HepG2 (cell line): Measurements from ENCODE around the gene MMUT. TPM values are rescaled to one million over a fixed set of nuclear protein-coding genes. Genes with fewer than 3 reads are reported as not detected.

ENCODE experiments used
- ATAC-seq: fragments of 200-7000 bp; cut with Tn5 transposase; 3 replicates; pipeline ENCODE4 v1.9.1; 2020; ENCODE audit warnings: mild to moderate bottlenecking, moderate library complexity
- BruUV-seq: library from RNA; stranded (reverse); fragments of 400-500 nt; replicated peaks from 2 replicates; lab custom pipeline; 2021; lab: Mats Ljungman, UMichigan
- CTCF ChIA-PET: fragments of 300-600 bp; formaldehyde crosslinking; extraction: SDS; loops from one replicate; lab custom pipeline; 2021; ENCODE audit warnings: low total read pairs, inconsistent platforms, low intra/inter-chr PET ratio; lab: Yijun Ruan, JAX
- POLR2A ChIA-PET: fragments of 350-600 bp; sonication (Branson Sonifier 250); formaldehyde crosslinking; loops from one replicate; lab custom pipeline; 2020; ENCODE audit warnings: antibody characterized with exemption, inconsistent platforms; lab: Yijun Ruan, JAX
- DNase-seq: peaks from one replicate; pipeline ENCODE4 v3.0.0-alpha.2; 2015; ENCODE audit warnings: low spot score
- FAIRE-seq: peaks from 3 replicates; lab custom pipeline; 2011; peaks lifted over from hg19 to GRCh38; lab: Jason Lieb, UNC
- H2AFZ ChIP-seq: one replicate; pipeline ENCODE4 v1.6.1; 2011; ENCODE audit warnings: low read length, inconsistent platforms
- H3K27ac ChIP-seq: fragments of 300-600 bp; 3 replicates; pipeline ENCODE4 v1.8.0; 2011; ENCODE audit warnings: mixed run types, mild to moderate bottlenecking, mixed read lengths, low read length, inconsistent platforms; ENCODE audit not compliant: insufficient read depth; ENCODE audit errors: extremely low read length
- H3K27me3 ChIP-seq, 2 experiments: fragments of 200-600 bp in 1 of 2; 2 replicates in 1 of 2; 3 replicates in 1 of 2; pipeline versions ENCODE4 v1.6.0 to v1.8.0; 2011; ENCODE audit warnings: low read length in 2 of 2, mild to moderate bottlenecking in 2 of 2, moderate library complexity in 2 of 2, inconsistent platforms in 1 of 2; ENCODE audit not compliant: insufficient read depth in 2 of 2, control insufficient read depth in 1 of 2
- H3K36me3 ChIP-seq, 2 experiments: fragments of 200-600 bp in 1 of 2; replicated peaks in 1 of 2; 2 replicates in 1 of 2; 3 replicates in 1 of 2; pipeline versions ENCODE4 v1.5.1 to v1.8.0; 2011; ENCODE audit warnings: low read length in 2 of 2, inconsistent platforms in 1 of 2; ENCODE audit not compliant: insufficient read depth in 2 of 2, control insufficient read depth in 1 of 2
- H3K4me1 ChIP-seq: 2 replicates; pipeline ENCODE4 v1.5.1; 2012; ENCODE audit warnings: low read length, inconsistent platforms; ENCODE audit not compliant: insufficient read depth
- H3K4me2 ChIP-seq: 2 replicates; pipeline ENCODE4 v1.6.0; 2011; ENCODE audit warnings: low read depth, low read length, inconsistent platforms
- H3K4me3 ChIP-seq, 3 experiments: fragments of 200-600 bp in 1 of 3; sonication (generic), shearing (Covaris generic) in 1 of 3; replicated peaks in 1 of 3; 2 replicates each; pipeline ENCODE4 v1.5.1; 2011 to 2016; ENCODE audit warnings: low read length in 3 of 3, inconsistent platforms in 2 of 3, low read depth in 2 of 3, mild to moderate bottlenecking in 2 of 3, control low read depth in 1 of 3, mixed read lengths in 1 of 3; ENCODE audit not compliant: insufficient read depth in 1 of 3
- H3K79me2 ChIP-seq: one replicate; pipeline ENCODE4 v1.6.1; 2011; ENCODE audit warnings: low read length, inconsistent platforms; ENCODE audit not compliant: insufficient read depth
- H3K9ac ChIP-seq: 2 replicates; pipeline ENCODE4 v1.6.0; 2011; ENCODE audit warnings: mild to moderate bottlenecking, low read depth, low read length, inconsistent platforms; ENCODE audit not compliant: insufficient read depth
- H3K9me3 ChIP-seq: 2 replicates; pipeline ENCODE4 v1.5.1; 2012; ENCODE audit warnings: mild to moderate bottlenecking, low read length
- H4K20me1 ChIP-seq: 2 replicates; pipeline ENCODE4 v1.6.0; 2011; ENCODE audit warnings: inconsistent platforms, mild to moderate bottlenecking, low read length, moderate library complexity; ENCODE audit not compliant: insufficient read depth
- ETV6 ChIP-seq: sonication (generic); formaldehyde crosslinking; conservative IDR thresholded peaks from 2 replicates; pipeline ENCODE4 v1.4.0; 2020; ENCODE audit warnings: missing genetic modification reagents
- HCFC1 ChIP-seq: fragments of 150-350 bp; IDR thresholded peaks from 2 replicates; pipeline ENCODE4 v1.6.1; 2014; ENCODE audit warnings: low read depth, low read length
- LCORL ChIP-seq, 2 experiments: fragments of 450-650 bp in 1 of 2; sonication (generic) in 1 of 2; formaldehyde crosslinking in 1 of 2; IDR thresholded peaks; 2 replicates each; pipeline versions ENCODE4 v1.5.0 to v1.6.1; 2017 to 2020; ENCODE audit warnings: antibody characterized with exemption in 1 of 2, missing genetic modification reagents in 1 of 2
- SOX5 ChIP-seq: IDR thresholded peaks from 2 replicates; pipeline ENCODE4 v1.6.1; 2016; ENCODE audit warnings: borderline replicate concordance
- ZNF510 ChIP-seq: sonication (generic); formaldehyde crosslinking; IDR thresholded peaks from 2 replicates; pipeline ENCODE4 v1.4.0; 2020; ENCODE audit warnings: low read depth, mild to moderate bottlenecking, missing genetic modification reagents
- ZNF577 ChIP-seq: sonication (generic); formaldehyde crosslinking; IDR thresholded peaks from 2 replicates; pipeline ENCODE4 v1.4.0; 2020; ENCODE audit warnings: mild to moderate bottlenecking, low read depth, missing genetic modification reagents, borderline replicate concordance
- ZNF724P ChIP-seq: sonication (generic); formaldehyde crosslinking; IDR thresholded peaks from 2 replicates; pipeline ENCODE4 v1.8.0; 2022; ENCODE audit warnings: missing genetic modification reagents, borderline replicate concordance
- WGBS: methylation state at CpG from one replicate; pipeline ENCODE4 v1.1.6; 2017; ENCODE audit warnings: low lambda C conversion rate; 5-methylcytosine and 5-hydroxymethylcytosine counted together
- in situ Hi-C: cut with HindIII; loops from 2 replicates; pipeline ENCODE4 v1.10.0; 2017; ENCODE audit warnings: low pct_unique_long_range_greater_than_20kb; ENCODE audit not compliant: extremely low pct_ligation_motif_present
- intact Hi-C: fragments of 100-400 bp; cut with micrococcal nuclease; formaldehyde crosslinking; loops from one replicate; pipeline ENCODE4 v1.10.0; 2022; ENCODE audit not compliant: unreplicated experiment
- polyA plus RNA-seq, 8 experiments: library from polyadenylated mRNA; depleted of rRNA in 3 of 8; stranded (reverse) in 7 of 8; unstranded in 1 of 8; fragments of >200 nt; fragmentation: Illumina TruSeq in 4 of 8; extraction: Trizol in 4 of 8; gene quantifications; 2 replicates each; pipeline versions ENCODE4 v1.2.1 to v1.2.3, GENCODE V29; 2011 to 2016; ENCODE audit warnings: low read depth in 4 of 8, missing spikeins in 1 of 8, mixed read lengths in 1 of 8; ENCODE audit not compliant: insufficient read depth in 1 of 8
- total RNA-seq, 5 experiments: library from RNA; depleted of rRNA; stranded (reverse); fragments of >200 nt; fragmentation: Illumina TruSeq; extraction: Trizol; gene quantifications; 2 replicates each; pipeline ENCODE4 v1.2.3, GENCODE V29; 2016; ENCODE audit warnings: low read depth in 1 of 5
- TF ChIP-seq, protein P1 (sequence below): sonication (generic); formaldehyde crosslinking; IDR thresholded peaks from 2 replicates; pipeline ENCODE4 v1.4.0; 2020; ENCODE audit warnings: missing genetic modification reagents, borderline replicate concordance

MMUT gene
- total and polyA plus RNA-seq, 2 of the 13 experiments (the other 11 are each of a cell fraction or from before 2014, with no cell fraction given), result 16.1 to 20.5 TPM

DNA sequence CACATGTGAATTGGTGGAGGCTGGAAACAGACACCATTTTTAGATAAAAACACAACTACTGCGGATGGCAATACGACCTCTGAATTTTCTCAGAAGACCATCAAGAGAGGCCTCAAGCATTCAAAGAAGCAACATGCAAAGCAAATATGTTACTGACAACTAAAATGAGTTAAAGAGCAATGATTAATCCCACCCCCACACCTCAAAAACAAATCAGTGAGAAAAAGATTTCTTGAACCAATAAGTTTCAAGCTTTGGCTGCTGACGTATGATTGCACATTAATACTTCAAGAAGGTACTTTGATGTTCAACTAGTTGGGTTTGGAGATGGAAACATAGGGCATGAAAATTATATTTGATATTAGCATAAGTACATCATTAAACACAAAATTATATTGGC, 982 bp downstream of the MMUT start:
- Histone ChIP-seq H3K79me2 (peaks cover 56% of the 10 kb centered on the region), H3K4me1 (peaks cover 36% of the 10 kb centered on the region), H3K27me3 (no peaks in the 10 kb centered on the region; a peak in 1 of 5 replicates), H3K36me3 (peaks cover 0 to 14% of the 10 kb centered on the region in 2 experiments; a peak in 2 of 5 replicates), H2AFZ (peak overlapping the region; percentile 88), H4K20me1 (no peaks in the 10 kb centered on the region), H3K9ac (peak overlapping the region; percentile 90), H3K9me3 (no peaks in the 10 kb centered on the region), H3K27ac (peak overlapping the region; percentile 85), H3K4me3 (peak overlapping the region; percentile 83 to 96 (median 91)), H3K4me2 (peak overlapping the region; percentile 78)
- BruUV-seq, result no TSS peak
- ChIA-PET POLR2A (no interaction called here), CTCF (no interaction called here)
- TF ChIP-seq, protein P1, sequence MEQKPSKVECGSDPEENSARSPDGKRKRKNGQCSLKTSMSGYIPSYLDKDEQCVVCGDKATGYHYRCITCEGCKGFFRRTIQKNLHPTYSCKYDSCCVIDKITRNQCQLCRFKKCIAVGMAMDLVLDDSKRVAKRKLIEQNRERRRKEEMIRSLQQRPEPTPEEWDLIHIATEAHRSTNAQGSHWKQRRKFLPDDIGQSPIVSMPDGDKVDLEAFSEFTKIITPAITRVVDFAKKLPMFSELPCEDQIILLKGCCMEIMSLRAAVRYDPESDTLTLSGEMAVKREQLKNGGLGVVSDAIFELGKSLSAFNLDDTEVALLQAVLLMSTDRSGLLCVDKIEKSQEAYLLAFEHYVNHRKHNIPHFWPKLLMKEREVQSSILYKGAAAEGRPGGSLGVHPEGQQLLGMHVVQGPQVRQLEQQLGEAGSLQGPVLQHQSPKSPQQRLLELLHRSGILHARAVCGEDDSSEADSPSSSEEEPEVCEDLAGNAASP (CRISPR knock-in tag), result no peak
- TF ChIP-seq SOX5 (CRISPR knock-in tag) (no peak), ETV6 (CRISPR knock-in tag) (no peak), HCFC1 (no peak), ZNF724P (no peak), ZNF510 (no peak), LCORL (IDR thresholded peaks at IDR 0.05) (no peak), LCORL (CRISPR knock-in tag; IDR thresholded peaks at IDR 0.05) (no peak), ZNF577 (CRISPR knock-in tag) (no peak)
- FAIRE-seq, result no peak
- no peak for ATAC-seq
- intact Hi-C loops, result loop anchor here (2.0 kb wide), 3 partner anchors 71 to 387 kb away; no protein-coding TSS in a partner anchor
- DNase-seq, result no peak
- 46% methylated on average over 3 of the region's 3 CpGs for WGBS
- in situ Hi-C loops, result no loop called here
